Activated B cell treated with CpG ODN at 0.5 μM for 24 hours (primary cell): Measurements from ENCODE around the gene CABLES1. TPM values are rescaled to one million over a fixed set of nuclear protein-coding genes. Genes with fewer than 3 reads are reported as not detected.

ENCODE experiments used
- ATAC-seq: fragments of 200-7000 bp; cut with Tn5 transposase; one replicate; pipeline ENCODE4 v1.10.0; 2021; ENCODE audit warnings: low read depth, mild to moderate bottlenecking, moderate library complexity
- CTCF ChIA-PET: fragments of 350-600 bp; sonication (Branson Sonifier 250); formaldehyde crosslinking; loops from one replicate; lab custom pipeline; 2021; ENCODE audit warnings: antibody characterized with exemption; lab: Charles Lee
- POLR2A ChIA-PET: fragments of 350-600 bp; sonication (Branson Sonifier 250); formaldehyde crosslinking; loops from one replicate; lab custom pipeline; 2021; ENCODE audit warnings: antibody characterized with exemption; lab: Charles Lee
- DNase-seq: peaks from one replicate; pipeline ENCODE4 v3.0.0; 2022
- H3K27ac Mint-ChIP-seq: one replicate; pipeline ENCODE4 v1.8.0; 2020; ENCODE audit warnings: mixed read lengths
- H3K27me3 Mint-ChIP-seq: one replicate; pipeline ENCODE4 v1.8.0; 2021; ENCODE audit warnings: mixed read lengths
- H3K36me3 Mint-ChIP-seq: one replicate; pipeline ENCODE4 v1.8.0; 2021; ENCODE audit warnings: low read depth, mixed read lengths
- H3K4me1 Mint-ChIP-seq: one replicate; pipeline ENCODE4 v1.8.0; 2021; ENCODE audit warnings: mixed read lengths
- H3K4me3 Mint-ChIP-seq: one replicate; pipeline ENCODE4 v1.8.0; 2020; ENCODE audit warnings: mild to moderate bottlenecking, mixed read lengths
- H3K9me3 Mint-ChIP-seq: one replicate; pipeline ENCODE4 v1.8.0; 2020; ENCODE audit warnings: mixed read lengths
- CTCF ChIP-seq: fragments of 200-600 bp; IDR thresholded peaks from one replicate; pipeline ENCODE4 v1.8.0; 2022; ENCODE audit warnings: antibody characterized with exemption, mild to moderate bottlenecking
- intact Hi-C: fragments of 100-400 bp; cut with micrococcal nuclease; formaldehyde crosslinking; loops from one replicate; pipeline ENCODE4 v1.15.1; 2024
- total RNA-seq: library from RNA; stranded (reverse); gene quantifications from 2 replicates; pipeline ENCODE4 v1.2.3, GENCODE V29; 2022

CABLES1 gene
- total RNA-seq, 1 donor from 2014 or later: 32.3 TPM

- Mint-ChIP-seq H3K4me1 (peaks cover 8% of the 10 kb centered on the region), H3K27ac (no peak overlapping the region), H3K36me3 (no peaks in the 10 kb centered on the region), H3K9me3 (peaks cover 3% of the 10 kb centered on the region), H3K4me3 (no peak overlapping the region), H3K27me3 (peaks cover 7% of the 10 kb centered on the region)
- CTCF ChIA-PET: no interaction called here
- no peak for TF ChIP-seq CTCF
- intact Hi-C loops: no loop called here
- POLR2A ChIA-PET: interaction anchor here (0.6 kb wide), 1 partner anchor 319 kb away, joined by 3 read pairs; no protein-coding TSS in a partner anchor
- ATAC-seq (no peak), DNase-seq (no peak)
Measured at GRCh38 chr18:23114171-23114881, 21.0 kb upstream of the CABLES1 start.

GRCh38 chr18:23114911-23115310 lies 20.4 kb upstream of the CABLES1 start:
- Mint-ChIP-seq H3K36me3 (no peaks in the 10 kb centered on the region), H3K4me3 (no peak overlapping the region), H3K9me3 (peaks cover 3% of the 10 kb centered on the region), H3K4me1 (peaks cover 8% of the 10 kb centered on the region), H3K27ac (no peak overlapping the region), H3K27me3 (peaks cover 7% of the 10 kb centered on the region)
- no peak for TF ChIP-seq CTCF
- no peak for DNase-seq
- POLR2A ChIA-PET: interaction anchor here (0.6 kb wide), 1 partner anchor 318 kb away, joined by 3 read pairs; no protein-coding TSS in a partner anchor
- intact Hi-C loops: no loop called here
- no peak for ATAC-seq
- CTCF ChIA-PET: no interaction called here

GRCh38 chr18:23115683-23116096 lies 19.6 kb upstream of the CABLES1 start:
- no peak for DNase-seq
- ChIA-PET CTCF (no interaction called here), POLR2A (no interaction called here)
- no peak overlapping the region for H3K27ac Mint-ChIP-seq
- peaks cover 3% of the 10 kb centered on the region for H3K9me3 Mint-ChIP-seq
- peaks cover 8% of the 10 kb centered on the region for H3K4me1 Mint-ChIP-seq
- no peak for ATAC-seq
- peaks cover 7% of the 10 kb centered on the region for H3K27me3 Mint-ChIP-seq
- intact Hi-C loops: no loop called here
- no peaks in the 10 kb centered on the region for H3K36me3 Mint-ChIP-seq
- no peak overlapping the region for H3K4me3 Mint-ChIP-seq
- no peak for TF ChIP-seq CTCF

- CTCF ChIA-PET: no interaction called here
- H3K27ac Mint-ChIP-seq: no peak overlapping the region
- POLR2A ChIA-PET: no interaction called here
- intact Hi-C loops: no loop called here
- H3K36me3 Mint-ChIP-seq: no peaks in the 10 kb centered on the region
- H3K9me3 Mint-ChIP-seq: no peaks in the 10 kb centered on the region
- no peaks in the 10 kb centered on the region for H3K4me1 Mint-ChIP-seq
- no peak overlapping the region for H3K4me3 Mint-ChIP-seq
- H3K27me3 Mint-ChIP-seq: peaks cover 10% of the 10 kb centered on the region
- DNase-seq (no peak), ATAC-seq (no peak)
- TF ChIP-seq CTCF: no peak
Measured at GRCh38 chr18:23121133-23121532, 14.2 kb upstream of the CABLES1 start.

- POLR2A ChIA-PET: no interaction called here
- Mint-ChIP-seq H3K36me3 (no peaks in the 10 kb centered on the region), H3K27ac (no peak overlapping the region), H3K27me3 (peaks cover 13% of the 10 kb centered on the region), H3K4me3 (no peak overlapping the region), H3K9me3 (no peaks in the 10 kb centered on the region), H3K4me1 (no peaks in the 10 kb centered on the region)
- ATAC-seq: no peak
- no peak for TF ChIP-seq CTCF
- CTCF ChIA-PET: no interaction called here
- intact Hi-C loops: no loop called here
- no peak for DNase-seq
Measured at GRCh38 chr18:23122334-23123229, 12.7 kb upstream of the CABLES1 start.
